Sigmoid colon (tissue), 7 donors: ENCODE measurements around the gene MPST. TPM values are rescaled to one million over a fixed set of nuclear protein-coding genes. Genes with fewer than 3 reads are reported as not detected.

Experiments used
- DNase-seq: peaks from one replicate; pipeline ENCODE4 v3.0.0-alpha.2; 2019
- H3K27ac ChIP-seq, 4 donors: fragments of 200-600 bp; sonication (generic); one replicate each; pipeline ENCODE4 v1.5.1; 2016 to 2019; ENCODE audit warnings: mild to moderate bottlenecking in 1 of 4
- H3K27me3 ChIP-seq, 3 donors: fragments of 200-600 bp; sonication (generic); one replicate each; pipeline ENCODE4 v1.5.1; 2019; ENCODE audit warnings: mild to moderate bottlenecking in 1 of 3
- H3K36me3 ChIP-seq, 4 donors: fragments of 200-600 bp; sonication (generic); one replicate each; pipeline ENCODE4 v1.5.1; 2016 to 2019
- H3K4me1 ChIP-seq, 4 donors: fragments of 200-600 bp; sonication (generic); one replicate each; pipeline ENCODE4 v1.5.1; 2017 to 2019
- H3K4me3 ChIP-seq, 4 donors: fragments of 200-600 bp; sonication (generic); one replicate each; pipeline ENCODE4 v1.5.1; 2017 to 2019; ENCODE audit warnings: mild to moderate bottlenecking in 2 of 4, moderate library complexity in 1 of 4
- H3K9me3 ChIP-seq, 4 donors: fragments of 200-600 bp in 3 of 4; sonication (generic) in 3 of 4; one replicate each; pipeline versions ENCODE4 v1.5.1 to v1.6.1; 2013 to 2019
- CTCF ChIP-seq, 4 experiments: fragments of 450-650 bp in 3 of 4; fragments of 200-600 bp in 1 of 4; IDR thresholded peaks; one replicate each; pipeline ENCODE4 v1.5.1; 2016 to 2019; ENCODE audit warnings: antibody characterized with exemption in 4 of 4, mild to moderate bottlenecking in 3 of 4, moderate library complexity in 2 of 4
- EP300 ChIP-seq, 4 donors: sonication (generic); formaldehyde crosslinking; IDR thresholded peaks; one replicate each; pipeline ENCODE4 v1.6.1; 2017; ENCODE audit warnings: antibody characterized with exemption in 4 of 4
- POLR2A ChIP-seq, 2 donors: fragments of 450-650 bp; IDR thresholded peaks; one replicate each; pipeline ENCODE4 v1.6.1; 2016; ENCODE audit warnings: antibody characterized with exemption in 2 of 2, mild to moderate bottlenecking in 2 of 2, moderate library complexity in 2 of 2
- POLR2AphosphoS5 ChIP-seq, 4 donors: sonication (generic); formaldehyde crosslinking; IDR thresholded peaks; one replicate each; pipeline ENCODE4 v1.6.1; 2017; ENCODE audit warnings: antibody characterized with exemption in 4 of 4
- WGBS, 2 donors: extraction: QIAGEN DNeasy Blood & Tissue Kit; methylation state at CpG; one replicate each; pipeline ENCODE4 v1.1.7; 2013; 5-methylcytosine and 5-hydroxymethylcytosine counted together
- intact Hi-C: fragments of 100-400 bp; cut with DNase I; formaldehyde crosslinking; loops from one replicate; pipeline ENCODE4 v1.15.1; 2023
- polyA plus RNA-seq, 3 donors: library from polyadenylated mRNA; stranded (reverse); fragments of 200-250 nt; gene quantifications; one replicate each; pipeline ENCODE4 v1.2.3, GENCODE V29; 2013
- total RNA-seq, 4 donors: library from RNA; depleted of rRNA; stranded (reverse); fragments of >200 nt; gene quantifications; one replicate each; pipeline ENCODE4 v1.1.0, GENCODE V29; 2016
- donor health status: healthy with polysubstance abuse.
- donor health status: Bipolar disorder and iron deficiency.
- donor health status: healthy.

The MPST gene
- total and polyA plus RNA-seq, 7 donors: 94.2 to 340 (median 143) TPM

GRCh38 chr22:37063431-37064420 lies 44.2 kb downstream of the MPST start:
- Histone ChIP-seq H3K27me3 (peaks cover under 1 to 18% (median 15%) of the 10 kb centered on the region in 3 donors), H3K4me1 (no peaks in the 10 kb centered on the region), H3K4me3 (no peak overlapping the region), H3K27ac (no peak overlapping the region), H3K9me3 (no peaks in the 10 kb centered on the region), H3K36me3 (peaks cover 0 to 27% (median 11%) of the 10 kb centered on the region in 4 donors)
- DNase-seq: no peak
- 65 to 79% methylated on average over 28 of the region's 28 CpGs for WGBS, 2 donors
- intact Hi-C loops: no loop called here
- TF ChIP-seq POLR2A (IDR thresholded peaks at IDR 0.05): no peak
- TF ChIP-seq POLR2AphosphoS5 (IDR thresholded peaks at IDR 0.05): no peak
- TF ChIP-seq CTCF (IDR thresholded peaks at IDR 0.05): no peak
- TF ChIP-seq EP300 (IDR thresholded peaks at IDR 0.05): no peak

- no peak overlapping the region for H3K4me3 ChIP-seq
- TF ChIP-seq EP300 (IDR thresholded peaks at IDR 0.05) (no peak), POLR2A (IDR thresholded peaks at IDR 0.05) (no peak), POLR2AphosphoS5 (IDR thresholded peaks at IDR 0.05) (no peak), CTCF (IDR thresholded peaks at IDR 0.05) (no peak)
- intact Hi-C loops: no loop called here
- no peaks in the 10 kb centered on the region for H3K4me1 ChIP-seq
- no peak for DNase-seq
- WGBS, 2 donors: 91% methylated on average over 11 of the region's 11 CpGs
- no peak overlapping the region for H3K27ac ChIP-seq
- peaks cover 7 to 27% (median 23%) of the 10 kb centered on the region in 3 donors for H3K27me3 ChIP-seq
- H3K9me3 ChIP-seq: no peaks in the 10 kb centered on the region
- peaks cover 0 to 18% (median 8%) of the 10 kb centered on the region in 4 donors for H3K36me3 ChIP-seq
Measured at GRCh38 chr22:37064553-37064952, 45.0 kb downstream of the MPST start.

GRCh38 chr22:37065180-37065579 lies 45.6 kb downstream of the MPST start:
- Histone ChIP-seq H3K4me3 (no peak overlapping the region), H3K4me1 (no peaks in the 10 kb centered on the region), H3K27me3 (peaks cover 13 to 33% (median 30%) of the 10 kb centered on the region in 3 donors), H3K27ac (no peak overlapping the region), H3K9me3 (no peaks in the 10 kb centered on the region), H3K36me3 (peaks cover 0 to 12% (median 2%) of the 10 kb centered on the region in 4 donors)
- TF ChIP-seq CTCF (IDR thresholded peaks at IDR 0.05) (no peak), POLR2AphosphoS5 (IDR thresholded peaks at IDR 0.05) (no peak), EP300 (IDR thresholded peaks at IDR 0.05) (no peak), POLR2A (IDR thresholded peaks at IDR 0.05) (no peak)
- 39 to 75% methylated on average over 3 of the region's 3 CpGs for WGBS, 2 donors
- DNase-seq: no peak
- intact Hi-C loops: no loop called here

- no peak for DNase-seq
- intact Hi-C loops: no loop called here
- Histone ChIP-seq H3K36me3 (peaks cover 0 to 4% (median 0%) of the 10 kb centered on the region in 4 donors), H3K27me3 (peaks cover 18 to 41% (median 38%) of the 10 kb centered on the region in 3 donors), H3K4me1 (no peaks in the 10 kb centered on the region), H3K27ac (no peak overlapping the region), H3K4me3 (no peak overlapping the region), H3K9me3 (no peaks in the 10 kb centered on the region)
- 89 to 91% methylated on average over 9 of the region's 9 CpGs for WGBS, 2 donors
- no peak for TF ChIP-seq EP300 (IDR thresholded peaks at IDR 0.05)
- TF ChIP-seq POLR2A (IDR thresholded peaks at IDR 0.05): no peak
- no peak for TF ChIP-seq CTCF (IDR thresholded peaks at IDR 0.05)
- TF ChIP-seq POLR2AphosphoS5 (IDR thresholded peaks at IDR 0.05): no peak
Measured at GRCh38 chr22:37065961-37066360, 46.4 kb downstream of the MPST start.
